ENCODE measurements around the gene BCOR.

GRCh38 chrX:40083979-40084359 is 13.8 kb downstream of the BCOR start:
- no peak for TF ChIP-seq CTCF (IDR thresholded peaks at IDR 0.05; ENCODE audit: control extremely low read depth in 1 of 3, insufficient read depth in 1 of 3, low read depth in 1 of 3, low read length in 3 of 3)
- TF ChIP-seq HDAC2 (IDR thresholded peaks at IDR 0.05; ENCODE audit: borderline replicate concordance in 1 of 2, low read depth in 2 of 2, low read length in 2 of 2) = no peak
- TF ChIP-seq POLR2A (IDR thresholded peaks at IDR 0.05; ENCODE audit: control extremely low read depth in 1 of 2, low read depth in 2 of 2, low read length in 2 of 2) = no peak
- no peak for TF ChIP-seq EZH2 (IDR thresholded peaks at IDR 0.05; ENCODE audit: low read depth, low read length, severe bottlenecking)
- TF ChIP-seq CHD1 (IDR thresholded peaks at IDR 0.05; ENCODE audit: low read depth, low read length) = no peak
- TF ChIP-seq RBBP5 (IDR thresholded peaks at IDR 0.05; ENCODE audit: borderline replicate concordance, low read depth, low read length) = no peak
- no peak for TF ChIP-seq ATF2 (IDR thresholded peaks at IDR 0.05; ENCODE audit: low read length)
- TF ChIP-seq KDM1A (IDR thresholded peaks at IDR 0.05; ENCODE audit: borderline replicate concordance, low read length) = no peak
- no peak for TF ChIP-seq CREB1 (IDR thresholded peaks at IDR 0.05)
- no peak for TF ChIP-seq RAD21 (IDR thresholded peaks at IDR 0.05 in 1 of 2, conservative IDR thresholded peaks at IDR 0.05 in 1 of 2; ENCODE audit: low read depth in 2 of 2, low read length in 2 of 2)
- no peak for TF ChIP-seq SP4 (IDR thresholded peaks at IDR 0.05; ENCODE audit: low read length)
- TF ChIP-seq TAF1 (IDR thresholded peaks at IDR 0.05; ENCODE audit: low read depth, low read length) = no peak

Measured in H1 (cell line).